NCI-H1048 (cell line): Measurements from ENCODE around the gene ASTN1.

Experiments used
- DNase-seq: peaks from one replicate; lab custom pipeline; 2025; lab: John Stamatoyannopoulos, UW

ASTN1 gene

DNA sequence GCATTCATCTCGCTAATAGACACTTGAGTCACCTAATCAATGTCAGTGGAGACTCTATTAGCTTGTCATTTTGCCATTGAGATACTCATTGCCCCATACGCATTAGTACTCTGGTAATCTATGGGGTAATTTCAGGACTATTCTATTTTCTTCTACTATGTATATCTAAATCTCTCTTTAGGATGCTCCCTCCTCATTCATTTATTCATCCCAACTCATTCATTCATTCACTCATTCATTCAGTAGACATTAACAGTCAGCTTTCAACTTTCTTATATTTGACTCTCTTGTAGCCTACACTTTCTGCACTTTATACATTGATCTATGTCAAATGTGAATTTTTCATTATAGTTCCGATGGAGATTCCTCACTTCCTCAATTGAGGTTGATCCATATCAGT is 170.9 kb downstream of the ASTN1 start:
- DNase-seq = no peak

DNA sequence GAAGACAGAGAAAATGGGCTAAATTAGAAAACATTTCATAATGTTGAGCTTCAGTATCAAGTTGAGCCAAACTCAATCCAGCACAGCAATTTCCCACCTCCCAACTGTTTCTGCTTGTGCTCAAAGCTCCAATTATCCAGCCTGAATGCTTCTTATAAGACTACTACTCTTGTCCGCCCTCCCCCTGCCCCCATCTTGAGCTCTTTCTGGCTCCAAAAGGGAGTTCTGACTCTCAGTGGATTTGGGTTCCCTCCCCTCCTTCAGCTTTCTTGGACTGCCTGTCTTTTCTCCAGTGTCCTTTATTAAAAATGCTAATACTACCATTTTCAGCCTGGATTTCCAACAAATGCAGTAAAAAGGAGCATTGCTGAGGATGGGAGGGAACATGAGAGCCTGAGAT is 174.8 kb downstream of the ASTN1 start:
- no peak for DNase-seq

DNA sequence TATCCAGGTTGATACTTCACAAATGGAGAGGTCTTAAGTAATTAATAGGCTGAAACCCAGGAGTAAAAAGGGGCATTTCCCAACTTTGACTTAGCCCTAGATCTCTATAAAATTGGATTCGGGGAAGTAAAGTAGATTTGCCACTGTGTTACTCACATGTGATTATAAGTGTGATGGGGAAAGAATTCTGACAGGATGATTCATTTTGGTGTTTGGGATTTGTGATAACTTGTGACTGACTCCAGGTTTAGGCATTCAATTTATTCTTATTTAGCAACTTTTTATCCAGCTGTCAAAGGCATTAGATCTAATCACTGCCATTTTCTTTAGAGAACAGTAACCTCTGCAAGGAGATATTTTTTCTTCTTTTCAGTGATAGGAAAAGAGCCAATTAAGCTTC is 175.5 kb downstream of the ASTN1 start:
- no peak for DNase-seq

DNA sequence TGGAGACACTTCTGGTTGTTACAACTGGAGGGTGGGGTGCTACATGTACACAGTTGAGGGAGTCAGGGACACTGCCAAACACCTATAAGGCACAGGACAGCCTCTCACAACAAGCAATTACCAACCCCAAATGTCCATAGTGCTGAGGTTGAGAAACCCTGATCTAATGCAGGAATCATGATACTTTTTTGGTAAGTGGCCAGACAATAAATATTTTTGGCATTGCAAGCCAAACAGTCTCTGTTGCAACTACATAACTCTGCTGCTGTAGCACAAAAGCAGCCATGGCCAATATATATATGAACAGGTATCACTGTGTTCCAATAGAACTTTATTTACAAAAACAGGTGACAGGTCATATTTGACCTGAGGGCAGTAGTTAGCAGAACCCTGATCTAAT is 177.5 kb downstream of the ASTN1 start:
- DNase-seq = no peak

DNA sequence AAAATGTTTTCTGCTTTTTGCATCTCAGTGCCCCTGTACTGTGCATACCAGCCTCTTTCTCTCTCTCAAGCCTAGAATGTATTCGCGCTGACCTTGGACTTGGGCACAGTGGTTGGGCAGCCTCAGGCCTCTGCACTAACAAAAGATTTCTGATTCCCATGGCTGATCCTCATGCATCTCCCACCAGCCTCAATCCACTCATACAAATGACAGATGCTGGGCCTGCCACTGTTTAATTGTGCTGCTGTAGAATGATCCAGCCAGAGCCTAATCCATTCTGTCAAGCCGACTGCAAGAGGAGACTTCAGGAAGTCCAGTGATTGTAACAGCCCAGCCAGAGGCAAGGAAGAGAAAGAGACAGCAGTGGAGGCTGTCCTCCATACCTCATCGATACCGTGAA is 180.8 kb downstream of the ASTN1 start:
- DNase-seq = no peak

DNA sequence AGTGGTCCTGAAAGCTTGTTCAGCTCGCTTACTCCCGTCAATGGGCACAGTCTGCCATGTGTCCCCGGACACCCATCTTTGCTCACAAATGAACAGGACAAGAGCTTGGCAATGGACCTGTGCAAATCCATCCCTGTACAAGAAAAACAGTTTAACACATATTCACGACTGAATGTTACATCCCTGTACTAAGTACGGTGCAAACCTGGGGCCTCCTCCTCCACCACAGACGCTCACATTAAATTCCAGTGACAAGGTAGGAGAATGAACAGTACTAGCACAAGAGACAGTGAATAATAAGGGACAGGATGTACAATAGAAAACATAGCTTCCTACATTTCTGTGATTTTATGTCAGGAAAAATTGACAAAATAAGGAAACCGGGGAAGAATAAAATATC is 187.7 kb downstream of the ASTN1 start:
- DNase-seq = no peak

DNA sequence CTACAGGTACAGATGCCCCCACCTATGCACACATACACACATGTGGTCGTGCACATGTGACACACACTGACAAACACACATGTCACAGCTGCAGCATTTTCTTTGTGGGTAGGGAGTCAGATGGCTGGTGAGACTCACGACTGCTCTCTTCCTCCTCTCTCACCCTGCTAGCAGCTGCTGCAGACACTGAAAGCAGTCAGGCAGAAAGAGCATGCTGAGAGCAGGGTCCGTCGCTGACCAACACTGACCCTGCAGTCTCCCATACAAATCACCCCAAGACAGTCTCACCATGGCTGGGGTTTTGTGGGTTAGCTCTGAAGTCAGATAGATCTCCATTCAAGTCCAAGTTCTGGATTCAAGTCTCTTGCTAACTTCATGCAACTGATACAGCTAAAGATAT is 188.3 kb downstream of the ASTN1 start:
- DNase-seq = no peak

DNA sequence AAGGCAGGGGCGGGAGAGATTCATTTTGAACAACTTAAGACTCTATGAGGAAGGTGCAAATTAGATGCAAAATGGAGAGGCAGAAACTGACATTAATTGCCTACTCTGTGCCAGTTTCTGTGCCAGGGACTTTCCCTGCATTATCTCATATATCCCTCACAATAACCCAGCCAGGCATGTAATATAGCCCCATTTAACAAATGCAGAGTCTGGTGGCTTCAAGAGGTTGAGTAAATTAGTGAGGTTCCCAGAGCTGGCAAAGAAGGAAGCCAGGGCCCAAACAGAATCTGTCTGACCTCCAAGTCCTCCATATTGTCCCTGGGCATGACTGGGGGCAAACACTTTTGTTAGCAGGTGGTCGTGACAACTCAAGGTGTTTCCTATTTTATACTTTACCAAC is 199.8 kb downstream of the ASTN1 start:
- DNase-seq = no peak

DNA sequence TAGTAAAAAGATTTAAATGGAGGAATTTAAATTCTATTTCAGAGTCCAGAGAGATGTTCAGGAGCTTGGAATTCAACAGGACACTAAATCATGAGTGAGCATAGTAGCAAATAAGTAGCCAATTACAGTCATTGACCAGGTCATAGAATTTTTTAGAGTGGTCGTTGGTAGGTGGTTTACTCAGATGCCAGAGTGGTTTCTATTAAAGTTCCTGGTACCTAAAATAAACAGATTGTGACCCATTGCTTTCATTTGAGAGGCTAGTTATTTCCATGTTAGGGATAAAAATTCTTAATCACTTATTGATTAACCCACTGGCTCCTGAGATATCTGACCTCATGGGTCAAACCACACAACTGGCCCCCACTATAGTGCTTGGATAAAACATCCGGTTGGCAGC is 201.3 kb downstream of the ASTN1 start:
- no peak for DNase-seq

DNA sequence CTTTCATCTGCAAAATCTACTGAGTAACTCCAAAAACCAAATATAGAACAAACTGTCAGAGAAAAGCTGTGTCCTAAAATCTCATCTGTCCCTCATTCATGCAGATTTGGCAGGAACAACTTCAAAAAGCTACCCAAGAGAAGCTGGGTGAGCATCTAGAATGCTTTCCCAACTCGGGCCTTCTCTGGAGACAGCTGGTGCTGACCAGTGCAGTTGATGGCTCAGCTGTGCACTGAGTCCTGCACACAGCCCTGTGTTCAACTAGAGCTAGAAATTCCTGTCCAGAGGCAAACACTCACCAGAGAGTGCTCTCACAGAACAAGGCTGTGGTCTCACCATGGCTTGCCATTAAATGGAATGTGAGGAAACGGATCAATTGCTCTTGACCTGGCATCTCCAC is 202.8 kb downstream of the ASTN1 start:
- DNase-seq = no peak

DNA sequence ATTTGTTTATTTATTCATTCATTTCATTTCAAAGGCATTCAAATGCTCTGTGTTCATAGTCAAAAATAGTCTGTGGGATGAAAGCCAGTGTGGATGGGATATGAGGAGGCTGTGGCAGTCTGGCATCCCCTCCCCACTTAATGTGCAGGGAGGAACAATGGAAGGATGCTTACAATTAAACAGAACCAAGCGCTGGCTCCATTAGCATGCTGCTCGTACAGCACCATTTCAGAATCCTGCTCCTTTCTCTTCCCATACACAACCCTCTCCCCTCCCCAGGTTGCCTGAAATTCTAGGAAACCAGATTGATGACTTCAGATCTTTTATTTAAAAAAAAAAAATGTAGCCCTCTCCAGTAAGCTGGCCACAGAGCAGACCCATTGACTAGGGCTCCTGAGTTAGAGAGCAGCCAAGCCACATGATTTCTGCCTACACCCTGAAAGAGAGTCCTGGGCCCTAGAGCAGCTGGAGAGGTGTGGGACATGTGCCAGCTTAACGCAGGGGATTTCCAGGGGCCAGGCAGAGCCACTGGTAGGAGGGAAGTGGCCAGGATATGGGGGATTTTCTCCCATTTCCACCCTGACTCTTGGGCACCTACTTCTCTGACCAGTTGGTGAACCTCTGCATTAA is 205.2 kb downstream of the ASTN1 start:
- DNase-seq = no peak

DNA sequence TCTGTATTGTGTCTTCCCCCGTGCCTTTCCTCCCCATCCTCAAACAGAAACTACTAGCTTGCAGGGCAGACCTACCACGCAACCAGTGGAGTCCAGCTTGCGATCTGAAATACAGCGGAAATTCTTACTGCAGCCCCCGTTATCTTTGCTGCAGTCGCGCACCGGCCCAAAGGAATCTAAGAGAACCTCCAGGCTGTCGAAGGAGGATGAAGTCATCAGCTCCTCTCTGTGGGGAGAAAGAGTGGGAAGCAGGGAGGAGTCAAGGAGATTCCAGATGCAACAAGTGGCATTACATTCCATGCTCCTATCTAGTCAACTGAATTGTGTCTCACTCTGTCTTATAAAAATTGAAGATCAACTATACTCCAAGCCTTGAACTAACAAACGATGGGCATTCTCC is 206.9 kb downstream of the ASTN1 start:
- DNase-seq = no peak

DNA sequence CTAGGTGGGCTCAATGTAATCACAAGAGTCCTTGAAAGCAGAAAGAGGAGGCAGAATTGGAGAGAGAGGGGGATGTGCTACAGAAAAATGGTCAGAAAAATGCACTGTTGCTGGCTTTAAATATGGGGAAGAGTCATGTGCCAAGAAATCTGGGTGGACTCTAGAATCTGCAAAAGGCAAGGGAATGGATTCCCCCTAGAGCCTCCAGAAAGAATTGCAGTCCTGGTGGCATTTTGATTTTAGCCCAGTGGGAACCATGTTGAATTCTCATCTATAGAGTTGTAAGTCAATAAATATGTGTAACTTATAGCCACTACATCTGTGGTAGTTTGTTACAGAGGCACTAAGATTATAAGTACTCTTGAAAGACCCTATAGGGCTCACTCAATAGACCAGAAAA is 210.3 kb downstream of the ASTN1 start:
- DNase-seq = no peak

DNA sequence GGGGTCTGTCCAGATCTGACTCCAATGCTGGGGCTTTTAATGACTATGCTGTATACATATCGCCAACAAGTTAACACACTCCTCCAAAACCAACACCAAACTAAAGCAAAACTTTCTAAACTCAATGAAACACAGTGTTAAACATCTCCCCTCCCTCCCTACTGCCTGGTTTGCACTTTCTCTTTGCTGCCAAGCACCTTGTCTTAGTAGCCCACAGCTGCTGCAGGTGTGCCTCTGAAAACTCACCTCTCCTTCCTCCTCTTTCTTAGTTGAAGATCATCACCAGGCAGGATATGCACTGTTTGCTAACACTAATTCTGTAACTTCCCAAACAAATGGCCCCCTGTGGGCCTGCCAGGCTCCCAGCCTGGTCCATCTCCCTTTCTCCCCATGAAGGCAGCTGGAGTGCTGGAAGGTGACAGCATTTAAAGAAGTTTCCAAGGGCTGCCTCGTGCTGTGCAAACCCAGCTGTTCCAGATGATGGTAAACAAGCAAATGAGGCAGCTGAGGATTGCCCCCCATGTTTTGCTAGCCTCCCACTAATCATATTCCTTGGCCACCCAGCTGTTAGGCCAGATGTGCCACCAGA is 213.7 kb downstream of the ASTN1 start:
- no peak for DNase-seq

DNA sequence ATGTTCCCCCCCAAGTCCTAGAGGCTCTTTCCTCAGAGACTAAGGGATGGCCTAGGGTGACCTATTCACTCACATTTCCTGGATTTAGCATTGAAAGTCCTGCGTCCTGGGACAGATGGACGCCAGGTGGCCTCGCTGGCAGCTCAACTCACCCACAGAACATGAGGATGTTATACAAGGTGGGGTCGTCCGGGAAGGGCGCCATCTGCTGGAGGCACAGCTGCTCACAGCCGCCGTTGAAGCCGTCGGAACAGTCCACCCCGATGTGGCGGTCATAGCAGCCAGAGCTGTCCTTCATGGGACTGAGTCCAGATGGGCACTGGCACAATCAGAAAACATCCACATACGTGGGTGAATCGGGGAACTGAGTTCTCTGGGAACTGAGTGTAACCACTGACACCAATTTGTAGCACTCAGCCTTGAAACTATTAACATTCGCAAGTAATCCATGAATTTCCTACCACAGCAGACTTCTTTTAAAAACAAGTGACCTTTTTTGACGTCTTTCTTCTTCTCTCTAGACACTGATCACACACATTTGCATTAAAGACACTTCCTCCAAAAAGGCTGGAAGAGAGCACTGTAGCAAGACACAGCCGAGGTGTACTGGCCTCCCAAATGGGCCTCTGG is 215.4 kb downstream of the ASTN1 start:
- peak; percentile 25 for DNase-seq

DNA sequence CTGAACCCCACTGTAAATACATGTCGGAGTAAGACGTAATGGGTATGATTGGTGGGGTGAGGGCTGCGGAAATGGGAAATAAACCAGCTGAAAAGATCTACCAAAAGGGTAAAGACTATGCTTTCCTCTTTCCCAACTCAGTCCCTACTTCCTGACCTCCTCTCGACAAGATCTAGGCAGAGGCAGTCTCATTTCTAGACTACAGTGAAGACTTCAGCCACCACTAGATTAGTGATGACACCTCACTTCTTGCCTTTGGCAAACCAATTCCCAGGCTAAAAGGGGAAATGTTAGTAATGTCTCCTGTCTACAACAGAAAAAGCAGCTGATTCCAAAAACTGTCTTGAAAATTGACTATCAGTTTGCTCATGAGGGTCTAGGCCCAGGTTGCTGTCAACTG is 219.9 kb downstream of the ASTN1 start:
- no peak for DNase-seq

DNA sequence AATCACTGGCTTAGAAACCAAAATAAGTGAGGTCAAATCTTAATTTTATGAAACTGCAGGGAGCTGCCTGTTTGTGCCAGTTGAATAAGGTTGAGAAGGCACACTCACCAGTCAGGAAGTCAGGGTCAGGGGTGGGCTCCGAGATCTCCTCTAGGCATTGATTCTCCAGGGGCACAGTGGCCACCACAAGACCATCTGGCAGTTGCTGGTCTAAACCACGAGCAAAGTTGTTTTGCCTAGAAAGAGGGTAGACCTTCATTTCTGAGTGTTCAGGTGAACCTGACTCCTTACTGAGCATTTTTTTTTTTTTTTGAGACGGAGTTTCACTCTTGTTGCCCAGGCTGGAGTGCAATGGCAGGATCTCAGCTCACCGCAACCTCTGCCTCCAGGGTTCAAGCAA is 220.7 kb downstream of the ASTN1 start:
- no peak for DNase-seq

DNA sequence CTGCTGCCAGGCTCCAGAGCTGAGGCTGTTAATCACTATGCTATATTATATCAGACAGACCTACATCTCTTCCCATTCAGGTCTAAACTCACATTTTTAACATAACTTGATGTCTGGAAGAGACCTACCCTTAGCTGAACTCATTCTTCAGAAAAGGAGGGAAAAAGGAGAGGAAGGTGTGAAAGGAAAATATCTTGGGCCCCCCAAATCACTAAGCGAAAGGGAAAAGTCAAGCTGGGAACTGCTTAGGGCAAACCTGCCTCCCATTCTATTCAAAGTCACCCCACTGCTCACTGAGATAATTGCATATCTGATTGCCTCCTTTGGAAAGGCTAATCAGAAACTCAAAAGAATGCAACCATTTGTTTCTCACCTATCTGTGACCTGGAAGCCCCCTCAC is 222.2 kb downstream of the ASTN1 start:
- no peak for DNase-seq

DNA sequence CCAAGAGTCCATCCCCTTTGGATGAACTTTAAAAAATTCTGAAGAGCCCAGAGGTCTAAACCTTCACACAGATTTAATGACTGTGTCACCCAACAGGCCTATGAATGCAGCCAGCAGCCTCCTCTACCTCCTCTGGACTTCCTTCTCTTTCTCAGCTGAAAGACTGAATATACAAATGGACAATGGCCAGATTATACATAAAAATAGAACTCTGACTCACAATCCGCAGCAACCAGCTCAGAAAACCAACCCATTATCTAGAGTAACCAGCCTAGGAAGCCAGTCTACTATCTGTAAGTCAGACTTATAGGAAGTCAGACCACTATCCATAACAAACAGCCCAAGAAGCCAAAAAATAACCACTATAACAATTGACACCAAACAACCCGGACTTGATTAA is 224.5 kb downstream of the ASTN1 start:
- DNase-seq = no peak

DNA sequence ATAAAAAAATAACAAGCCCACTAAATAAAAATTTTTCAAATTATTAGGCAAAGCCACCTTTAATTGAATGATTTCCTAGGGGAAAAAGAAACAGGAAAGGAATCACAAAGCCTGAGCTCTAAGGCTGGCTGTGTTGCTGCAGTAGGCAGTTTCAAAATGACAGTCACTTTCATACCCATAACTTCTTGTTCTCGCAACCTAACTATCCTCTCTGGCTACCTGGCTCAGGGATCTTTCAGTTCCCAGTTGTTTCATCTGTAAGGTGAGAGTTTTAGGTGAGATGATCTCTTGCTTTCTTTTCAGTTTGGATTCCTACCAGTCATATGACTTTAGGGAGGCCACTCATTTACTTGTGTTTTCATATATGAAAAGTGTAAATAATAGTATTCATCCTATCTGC is 226.1 kb downstream of the ASTN1 start:
- no peak for DNase-seq

DNA sequence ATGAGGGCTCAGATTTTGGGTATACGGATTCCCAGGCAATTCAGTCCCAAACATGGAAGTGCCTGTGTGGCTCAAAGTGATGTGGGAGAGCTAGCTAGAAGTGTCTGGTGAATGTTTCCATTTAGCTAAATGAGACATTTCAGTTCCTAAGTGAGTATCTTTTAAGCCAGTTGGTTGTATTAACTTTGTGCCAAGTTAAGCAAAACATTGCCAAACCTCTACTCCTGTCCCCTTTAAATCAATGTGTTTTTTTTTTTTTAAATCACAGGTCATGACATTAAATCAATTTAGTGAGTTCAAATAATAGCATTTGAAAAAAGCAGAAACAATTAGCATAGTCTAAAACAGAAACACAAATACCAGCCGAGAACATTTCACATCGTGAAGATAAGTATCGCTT is 230.1 kb downstream of the ASTN1 start:
- no peak for DNase-seq

DNA sequence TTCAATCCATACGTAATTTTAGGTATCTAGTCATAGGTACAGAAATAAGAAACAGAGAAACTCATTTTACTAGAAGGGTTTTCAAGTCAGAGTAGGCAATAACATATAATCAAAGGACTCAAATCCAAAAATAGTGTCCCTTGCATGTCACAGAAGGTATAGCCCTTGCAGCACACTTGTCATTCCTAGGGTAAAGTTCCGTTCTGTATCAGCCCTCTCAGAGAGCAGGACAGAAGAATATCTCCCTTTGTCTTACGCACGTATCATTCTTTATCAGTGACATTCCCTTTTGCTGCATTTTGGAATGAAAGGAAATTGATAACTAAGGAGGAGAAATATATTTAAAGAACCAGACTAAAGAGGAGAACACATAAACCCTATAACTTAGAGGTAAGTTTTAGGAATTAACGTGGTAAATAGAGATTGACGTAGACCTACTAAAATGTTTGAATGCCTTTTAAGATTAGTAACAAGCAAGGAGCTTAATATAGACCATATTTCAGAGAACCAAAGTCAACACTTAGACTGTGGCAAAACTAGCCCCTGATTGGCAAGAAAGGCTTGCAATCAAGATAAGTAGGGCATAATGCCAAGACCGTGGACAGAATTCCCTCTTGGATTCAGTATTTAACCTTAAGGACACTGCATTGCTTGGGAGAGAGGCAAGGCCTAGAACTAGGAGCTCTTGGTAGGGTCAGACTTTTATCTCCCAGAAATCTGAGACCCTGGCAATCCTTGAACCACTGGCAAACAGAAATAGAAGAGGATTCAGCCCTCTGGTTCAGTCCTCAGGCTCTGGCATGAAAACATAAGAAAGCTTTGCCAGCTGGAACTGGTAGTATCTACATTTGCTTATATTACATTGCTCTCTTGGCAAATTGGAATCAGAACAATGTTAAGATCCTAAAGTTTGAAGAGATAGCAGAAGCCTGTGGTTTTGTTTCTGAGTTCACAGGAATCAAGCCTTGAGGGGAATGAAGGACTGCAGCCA is 232.1 kb downstream of the ASTN1 start:
- no peak for DNase-seq

DNA sequence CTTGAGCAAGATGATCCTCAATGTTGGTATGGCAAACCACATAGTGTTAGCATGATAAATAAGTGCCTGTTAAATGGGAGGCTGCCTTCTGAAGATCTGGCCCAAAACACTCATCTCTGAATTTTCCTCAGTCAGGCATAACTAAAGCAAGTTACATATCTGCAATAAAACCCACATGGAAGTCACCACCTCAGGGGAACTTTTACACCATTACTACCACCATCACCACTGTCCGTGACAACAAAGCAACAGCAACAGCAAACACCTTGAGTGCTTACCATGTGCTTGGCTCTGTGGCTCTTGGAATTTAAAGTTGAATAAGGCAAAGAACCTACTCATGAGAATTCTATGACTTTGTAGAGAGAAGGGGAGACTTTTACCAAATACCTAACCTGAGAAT is 233.0 kb downstream of the ASTN1 start:
- DNase-seq = no peak
